GM06990 (cell line): ENCODE results near the gene CUX1.

Experiments used
- DNase-seq: peaks from one replicate; pipeline ENCODE4 v3.0.0-alpha.2; 2011; ENCODE audit not compliant: insufficient read length; ENCODE audit errors: extremely low read depth
- H3K27me3 ChIP-seq: replicated peaks from 2 replicates; pipeline ENCODE4 v1.6.0; 2011; ENCODE audit warnings: low read length; ENCODE audit not compliant: control insufficient read depth, insufficient read depth
- H3K36me3 ChIP-seq: 2 replicates; pipeline ENCODE4 v1.5.1; 2011; ENCODE audit warnings: low read length; ENCODE audit not compliant: control insufficient read depth, insufficient read depth
- H3K4me3 ChIP-seq: replicated peaks from 2 replicates; pipeline ENCODE4 v1.5.1; 2011; ENCODE audit warnings: low read depth, mild to moderate bottlenecking, control low read depth, low read length
- CTCF ChIP-seq: IDR thresholded peaks from 2 replicates; pipeline ENCODE4 v1.5.1; 2011; ENCODE audit warnings: low read length, control low read depth, mild to moderate bottlenecking, inconsistent platforms; ENCODE audit not compliant: insufficient read depth, poor library complexity, severe bottlenecking

Gene CUX1

GRCh38 chr7:102148799-102149198, 331.4 kb downstream of the CUX1 start:
- no peak overlapping the region for H3K4me3 ChIP-seq
- H3K36me3 ChIP-seq, result no peaks in the 10 kb centered on the region; the same call in 1 of the 2 replicates
- H3K27me3 ChIP-seq, result no peaks in the 10 kb centered on the region
- DNase-seq, result no peak
- no peak for TF ChIP-seq CTCF

- no peak for DNase-seq
- H3K27me3 ChIP-seq, result no peaks in the 10 kb centered on the region
- no peak overlapping the region for H3K4me3 ChIP-seq
- H3K36me3 ChIP-seq, result no peaks in the 10 kb centered on the region; the same call in 1 of the 2 replicates
- no peak for TF ChIP-seq CTCF
Observed at GRCh38 chr7:102149416-102149815, 332.0 kb downstream of the CUX1 start.

GRCh38 chr7:102150266-102150665, 332.8 kb downstream of the CUX1 start:
- DNase-seq, result no peak
- Histone ChIP-seq H3K4me3 (no peak overlapping the region), H3K36me3 (no peaks in the 10 kb centered on the region; the same call in 1 of the 2 replicates), H3K27me3 (no peaks in the 10 kb centered on the region)
- no peak for TF ChIP-seq CTCF

DNA sequence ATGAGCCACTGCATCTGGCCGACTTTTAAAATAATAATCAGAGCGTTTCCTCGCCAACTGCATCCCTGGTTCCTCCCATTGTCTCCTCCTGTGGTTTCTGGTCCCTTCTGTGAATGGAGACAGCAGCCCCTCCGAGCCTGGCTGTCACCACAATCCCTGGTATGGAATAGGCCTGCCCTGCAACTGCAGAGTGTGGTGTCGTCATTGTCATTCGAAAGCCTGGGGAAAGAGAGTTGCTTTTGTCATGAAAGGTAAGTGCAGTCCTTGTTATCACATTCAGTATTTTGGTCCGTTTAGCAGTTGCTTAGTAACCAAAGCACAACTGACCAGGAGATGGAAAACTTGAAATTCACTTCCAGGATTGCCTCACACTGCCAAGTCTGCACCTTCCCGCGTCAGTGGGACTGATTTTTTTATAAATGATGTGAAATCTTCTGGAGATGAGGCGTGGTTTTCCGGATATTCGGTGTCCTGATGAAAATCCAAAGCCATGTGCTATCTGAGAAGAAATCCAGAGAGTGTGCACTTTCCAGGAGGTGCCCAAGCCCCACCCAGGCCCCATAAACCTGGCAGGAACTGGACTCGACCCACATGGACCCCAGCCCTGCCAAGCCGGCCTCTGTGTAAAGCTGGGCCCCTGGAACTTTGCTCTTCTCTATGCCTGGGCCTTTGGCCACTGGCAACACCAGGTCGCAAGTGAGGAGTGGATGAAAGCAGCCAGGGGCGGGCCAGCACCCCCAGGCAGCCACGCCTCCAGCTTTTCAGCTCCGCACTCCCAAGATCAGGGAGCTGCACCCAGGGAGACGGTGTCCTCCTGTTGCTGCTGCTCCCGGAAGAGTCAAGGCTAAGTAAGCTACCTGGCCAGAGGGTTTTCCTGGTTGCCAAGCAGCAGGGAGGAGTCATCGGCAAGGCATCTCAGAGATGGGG, 335.5 kb downstream of the CUX1 start:
- TF ChIP-seq CTCF, result no peak
- Histone ChIP-seq H3K36me3 (no peaks in the 10 kb centered on the region; the same call in 1 of the 2 replicates), H3K27me3 (no peaks in the 10 kb centered on the region), H3K4me3 (no peak overlapping the region)
- DNase-seq, result no peak

DNA sequence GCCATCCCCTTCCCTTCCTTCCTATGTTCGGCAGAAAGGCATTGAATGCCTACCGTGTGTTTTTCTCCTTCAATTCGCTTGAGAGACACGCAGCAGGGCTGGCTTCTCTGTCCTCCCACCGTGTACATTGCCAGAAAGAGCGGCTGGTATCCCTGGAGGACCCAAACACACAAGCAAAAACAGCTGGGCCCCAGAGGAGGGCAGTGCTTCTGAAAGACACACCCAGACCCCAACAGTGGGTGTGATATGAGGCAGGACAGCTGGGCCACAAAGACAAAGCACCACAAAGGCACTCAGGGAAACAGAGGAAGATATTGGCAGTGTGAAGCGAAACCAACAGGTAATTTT, 336.1 kb downstream of the CUX1 start:
- H3K4me3 ChIP-seq, result no peak overlapping the region
- DNase-seq, result no peak
- no peaks in the 10 kb centered on the region; the same call in 1 of the 2 replicates for H3K36me3 ChIP-seq
- TF ChIP-seq CTCF, result no peak
- no peaks in the 10 kb centered on the region for H3K27me3 ChIP-seq
